Measurements from ENCODE around the gene FBN1. TPM values are rescaled to one million over a fixed set of nuclear protein-coding genes. Genes with fewer than 3 reads are reported as not detected.

Gene FBN1
- total RNA-seq, 1 experiment from 2014 or later = 0.43 TPM

DNA sequence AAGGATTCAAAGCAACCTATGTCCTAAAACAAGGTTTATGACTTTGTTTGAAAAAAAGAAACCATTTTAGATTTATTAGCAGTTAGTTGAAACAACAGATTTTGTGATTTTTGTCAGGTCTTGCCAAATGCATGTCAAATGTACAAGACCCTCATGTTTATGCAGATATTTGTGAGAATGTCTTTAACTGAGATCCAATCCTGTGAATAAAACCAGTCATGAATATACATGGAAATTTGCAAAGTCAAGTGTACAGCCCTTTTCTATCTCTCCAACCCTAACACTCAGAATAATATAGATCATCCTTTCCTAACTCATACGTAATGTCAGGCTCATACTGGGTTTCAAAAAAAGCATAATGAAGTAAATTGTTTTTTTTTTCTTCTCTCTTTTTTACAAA is 237.9 kb downstream of the FBN1 start:
- BruUV-seq (replicated peaks) = no TSS peak
- no peaks in the 10 kb centered on the region for H3K27me3 ChIP-seq (replicated peaks; ENCODE audit: control insufficient read depth, insufficient read depth, low read length)
- ChIA-PET CTCF (no interaction called here), POLR2A (no interaction called here)
- intact Hi-C loops (cut with micrococcal nuclease; ENCODE audit: unreplicated experiment) = no loop called here
- no peak overlapping the region for H3K4me3 ChIP-seq (ENCODE audit: low read depth, low read length)
- H3K9me3 ChIP-seq = no peaks in the 10 kb centered on the region
- no peak for DNase-seq
- H3K9me3 Mint-ChIP-seq (ENCODE audit: unreplicated experiment) = no peaks in the 10 kb centered on the region
- peaks cover 6% of the 10 kb centered on the region for H3K27me3 Mint-ChIP-seq (ENCODE audit: insufficient read depth, unreplicated experiment)
- H3K36me3 ChIP-seq (ENCODE audit: control insufficient read depth, insufficient read depth, low read length) = no peaks in the 10 kb centered on the region
- TF ChIP-seq CTCF (IDR thresholded peaks at IDR 0.05; ENCODE audit: insufficient read depth in 1 of 2, low read depth in 1 of 2, low read length in 1 of 2, severe bottlenecking in 1 of 2, unreplicated experiment in 1 of 2) = no peak
- no peak overlapping the region for H3K27ac Mint-ChIP-seq (ENCODE audit: unreplicated experiment)
- H3K36me3 Mint-ChIP-seq (ENCODE audit: insufficient read depth, unreplicated experiment) = no peaks in the 10 kb centered on the region
- H3K4me1 ChIP-seq = no peaks in the 10 kb centered on the region
- no peak overlapping the region for H3K4me3 Mint-ChIP-seq (ENCODE audit: unreplicated experiment)
- peaks cover 6% of the 10 kb centered on the region for H3K4me1 Mint-ChIP-seq (ENCODE audit: low read depth, unreplicated experiment)

- H3K27me3 ChIP-seq (replicated peaks; ENCODE audit: control insufficient read depth, insufficient read depth, low read length) = no peaks in the 10 kb centered on the region
- Mint-ChIP-seq H3K36me3 (ENCODE audit: insufficient read depth, unreplicated experiment) (no peaks in the 10 kb centered on the region), H3K27me3 (ENCODE audit: insufficient read depth, unreplicated experiment) (peaks cover 4% of the 10 kb centered on the region), H3K4me1 (ENCODE audit: low read depth, unreplicated experiment) (peaks cover 2% of the 10 kb centered on the region), H3K27ac (ENCODE audit: unreplicated experiment) (no peak overlapping the region), H3K9me3 (ENCODE audit: unreplicated experiment) (no peaks in the 10 kb centered on the region), H3K4me3 (ENCODE audit: unreplicated experiment) (no peak overlapping the region)
- intact Hi-C loops (cut with micrococcal nuclease; ENCODE audit: unreplicated experiment) = no loop called here
- no peak for TF ChIP-seq CTCF (IDR thresholded peaks at IDR 0.05; ENCODE audit: insufficient read depth in 1 of 2, low read depth in 1 of 2, low read length in 1 of 2, severe bottlenecking in 1 of 2, unreplicated experiment in 1 of 2)
- BruUV-seq (replicated peaks) = no TSS peak
- ChIA-PET POLR2A (no interaction called here), CTCF (no interaction called here)
- H3K36me3 ChIP-seq (ENCODE audit: control insufficient read depth, insufficient read depth, low read length) = no peaks in the 10 kb centered on the region
- H3K9me3 ChIP-seq = no peaks in the 10 kb centered on the region
- no peak for DNase-seq
- H3K4me3 ChIP-seq (ENCODE audit: low read depth, low read length) = no peak overlapping the region
- no peaks in the 10 kb centered on the region for H3K4me1 ChIP-seq
These were observed 238.6 kb downstream of the FBN1 start for GRCh38 chr15:48406911-48407310.

- Histone ChIP-seq H3K27me3 (replicated peaks; ENCODE audit: control insufficient read depth, insufficient read depth, low read length) (no peaks in the 10 kb centered on the region), H3K9me3 (no peaks in the 10 kb centered on the region), H3K4me1 (no peaks in the 10 kb centered on the region), H3K4me3 (ENCODE audit: low read depth, low read length) (no peak overlapping the region), H3K36me3 (ENCODE audit: control insufficient read depth, insufficient read depth, low read length) (no peaks in the 10 kb centered on the region)
- Mint-ChIP-seq H3K9me3 (ENCODE audit: unreplicated experiment) (no peaks in the 10 kb centered on the region), H3K27ac (ENCODE audit: unreplicated experiment) (no peak overlapping the region), H3K36me3 (ENCODE audit: insufficient read depth, unreplicated experiment) (no peaks in the 10 kb centered on the region), H3K4me1 (ENCODE audit: low read depth, unreplicated experiment) (no peaks in the 10 kb centered on the region), H3K4me3 (ENCODE audit: unreplicated experiment) (no peak overlapping the region), H3K27me3 (ENCODE audit: insufficient read depth, unreplicated experiment) (peaks cover 2% of the 10 kb centered on the region)
- ChIA-PET CTCF (no interaction called here), POLR2A (no interaction called here)
- TF ChIP-seq CTCF (IDR thresholded peaks at IDR 0.05; ENCODE audit: insufficient read depth in 1 of 2, low read depth in 1 of 2, low read length in 1 of 2, severe bottlenecking in 1 of 2, unreplicated experiment in 1 of 2) = no peak
- no peak for DNase-seq
- intact Hi-C loops (cut with micrococcal nuclease; ENCODE audit: unreplicated experiment) = no loop called here
- BruUV-seq (replicated peaks) = no TSS peak
These were observed 239.1 kb downstream of the FBN1 start for GRCh38 chr15:48406266-48406891.
